SK-N-SH (cell line): Measurements from ENCODE around the gene GNA15. TPM values are rescaled to one million over a fixed set of nuclear protein-coding genes. Genes with fewer than 3 reads are reported as not detected.

Source experiments
- CTCF ChIA-PET: fragments of 300-600, 350-600 bp; formaldehyde crosslinking; extraction: SDS; loops from one replicate; lab custom pipeline; 2021; lab: Yijun Ruan, JAX
- POLR2A ChIA-PET: fragments of 350-600 bp; sonication (Branson Sonifier 250); formaldehyde crosslinking; extraction: SDS; loops from one replicate; lab custom pipeline; 2020; ENCODE audit warnings: antibody characterized with exemption, inconsistent platforms; lab: Yijun Ruan, JAX
- DNase-seq: peaks from one replicate; pipeline ENCODE4 v3.0.0; 2012
- H2AFZ ChIP-seq: fragments of 200-600 bp; sonication (generic); 2 replicates; pipeline ENCODE4 v1.8.1; 2016; ENCODE audit warnings: antibody characterized with exemption, mild to moderate bottlenecking, low read depth
- H3F3A ChIP-seq: fragments of 200-600 bp; sonication (generic); replicated peaks from 2 replicates; pipeline ENCODE3; 2016; ENCODE audit warnings: antibody characterized with exemption, mild to moderate bottlenecking; ENCODE audit not compliant: insufficient read depth
- H3K27ac ChIP-seq, 2 experiments: fragments of 200-500 bp in 1 of 2; fragments of 200-600 bp in 1 of 2; sonication (Bioruptor generic) in 1 of 2; sonication (generic), shearing (Covaris generic) in 1 of 2; 2 replicates each; pipeline versions ENCODE4 v1.5.1 to v1.6.1; 2014 to 2016; ENCODE audit warnings: low read depth in 2 of 2, inconsistent platforms in 1 of 2, low read length in 1 of 2, mild to moderate bottlenecking in 1 of 2, mixed read lengths in 1 of 2
- H3K27me3 ChIP-seq: fragments of 200-600 bp; sonication (generic), shearing (Covaris generic); 2 replicates; pipeline ENCODE4 v1.6.1; 2016; ENCODE audit warnings: mixed run types; ENCODE audit not compliant: insufficient read depth
- H3K36me3 ChIP-seq, 2 experiments: fragments of 200-500 bp in 1 of 2; fragments of 200-600 bp in 1 of 2; sonication (Bioruptor generic) in 1 of 2; sonication (generic) in 1 of 2; replicated peaks in 1 of 2; 2 replicates each; pipeline versions ENCODE3 to v1.5.1; 2014 to 2016; ENCODE audit warnings: low read length in 1 of 2, mild to moderate bottlenecking in 1 of 2; ENCODE audit not compliant: insufficient read depth in 2 of 2, control insufficient read depth in 1 of 2
- H3K4me1 ChIP-seq, 2 experiments: fragments of 200-500 bp in 1 of 2; fragments of 200-600 bp in 1 of 2; sonication (Bioruptor generic) in 1 of 2; sonication (generic), shearing (Covaris generic) in 1 of 2; 2 replicates each; pipeline versions ENCODE4 v1.5.1 to v1.6.1; 2014 to 2016; ENCODE audit warnings: low read depth in 1 of 2, low read length in 1 of 2, mixed run types in 1 of 2; ENCODE audit not compliant: insufficient read depth in 2 of 2, control insufficient read depth in 1 of 2
- H3K4me2 ChIP-seq: fragments of 200-600 bp; sonication (generic), shearing (Covaris generic); 2 replicates; pipeline ENCODE4 v1.6.1; 2017; ENCODE audit warnings: mixed run types
- H3K4me3 ChIP-seq, 2 experiments: fragments of 200-500 bp in 1 of 2; fragments of 200-600 bp in 1 of 2; sonication (Bioruptor generic) in 1 of 2; sonication (generic), shearing (Covaris generic) in 1 of 2; 2 replicates each; pipeline versions ENCODE4 v1.5.1 to v1.8.1; 2014 to 2016; ENCODE audit warnings: low read depth in 2 of 2, inconsistent platforms in 1 of 2, low read length in 1 of 2, mild to moderate bottlenecking in 1 of 2, mixed read lengths in 1 of 2, moderate library complexity in 1 of 2
- H3K79me2 ChIP-seq: fragments of 200-600 bp; sonication (generic); 2 replicates; pipeline ENCODE4 v1.8.1; 2017; ENCODE audit warnings: mild to moderate bottlenecking; ENCODE audit not compliant: insufficient read depth
- H3K9ac ChIP-seq: fragments of 200-600 bp; sonication (generic); 2 replicates; pipeline ENCODE4 v1.6.1; 2017; ENCODE audit warnings: mixed run types
- H3K9me2 ChIP-seq: fragments of 200-600 bp; sonication (generic); 2 replicates; pipeline ENCODE4 v1.6.1; 2017; ENCODE audit warnings: mixed run types
- H3K9me3 ChIP-seq: fragments of 200-600 bp; sonication (generic); 2 replicates; pipeline ENCODE4 v1.6.1; 2017; ENCODE audit warnings: mixed run types, mild to moderate bottlenecking, moderate library complexity
- H4K20me1 ChIP-seq: fragments of 200-600 bp; sonication (generic); 2 replicates; pipeline ENCODE4 v1.6.1; 2017; ENCODE audit warnings: mild to moderate bottlenecking, mixed run types; ENCODE audit not compliant: insufficient read depth
- CHD2 ChIP-seq: fragments of 150-350 bp; IDR thresholded peaks from 2 replicates; pipeline ENCODE4 v1.6.1; 2018; ENCODE audit warnings: low read length; ENCODE audit not compliant: partially characterized antibody
- ELF1 ChIP-seq: IDR thresholded peaks from 2 replicates; pipeline ENCODE4 v1.4.0; 2012
- EZH2phosphoT487 ChIP-seq: fragments of 200-600 bp; sonication (generic); IDR thresholded peaks from 2 replicates; pipeline ENCODE4 v1.6.1; 2017; ENCODE audit warnings: low read depth, mixed run types, mild to moderate bottlenecking, antibody characterized with exemption, moderate library complexity, borderline replicate concordance
- FOXJ3 ChIP-seq: sonication (generic); formaldehyde crosslinking; IDR thresholded peaks from 2 replicates; pipeline ENCODE4 v1.5.1; 2020; ENCODE audit warnings: mild to moderate bottlenecking, missing genetic modification reagents
- FOXM1 ChIP-seq: IDR thresholded peaks from 2 replicates; pipeline ENCODE4 v1.4.0; 2012; ENCODE audit warnings: low read depth, mild to moderate bottlenecking
- GABPA ChIP-seq: IDR thresholded peaks from 2 replicates; pipeline ENCODE4 v1.4.0; 2012; ENCODE audit warnings: low read depth, mild to moderate bottlenecking
- JUND ChIP-seq: IDR thresholded peaks from 2 replicates; pipeline ENCODE4 v1.4.0; 2012
- MEF2A ChIP-seq: IDR thresholded peaks from 2 replicates; pipeline ENCODE4 v1.4.0; 2012; ENCODE audit warnings: low read depth, borderline replicate concordance
- MXI1 ChIP-seq: IDR thresholded peaks from 2 replicates; pipeline ENCODE4 v1.6.1; 2012; ENCODE audit warnings: mild to moderate bottlenecking, low read depth, low read length, improper control_type of control experiment
- NFIC ChIP-seq: IDR thresholded peaks from 2 replicates; pipeline ENCODE4 v1.4.0; 2012; ENCODE audit warnings: borderline replicate concordance
- NRF1 ChIP-seq: IDR thresholded peaks from 2 replicates; pipeline ENCODE4 v1.6.1; 2012; ENCODE audit warnings: low read depth, mild to moderate bottlenecking, low read length
- POLR2AphosphoS5 ChIP-seq: IDR thresholded peaks from 2 replicates; pipeline ENCODE4 v1.6.1; 2012; ENCODE audit warnings: low read depth, low read length
- RAD21 ChIP-seq: IDR thresholded peaks from 2 replicates; pipeline ENCODE4 v1.6.1; 2012; ENCODE audit warnings: mild to moderate bottlenecking, low read length
- RCOR1 ChIP-seq: fragments of 150-350 bp; IDR thresholded peaks from 2 replicates; pipeline ENCODE4 v1.6.1; 2017; ENCODE audit warnings: antibody characterized with exemption, low read length
- RFX5 ChIP-seq: IDR thresholded peaks from 2 replicates; pipeline ENCODE4 v1.6.1; 2012; ENCODE audit warnings: mild to moderate bottlenecking, improper control_type of control experiment, low read length
- RXRA ChIP-seq: IDR thresholded peaks from 2 replicates; pipeline ENCODE4 v1.4.0; 2012; ENCODE audit warnings: low read depth, mild to moderate bottlenecking, borderline replicate concordance
- SIN3A ChIP-seq: IDR thresholded peaks from 2 replicates; pipeline ENCODE4 v1.6.1; 2012; ENCODE audit warnings: low read depth, mild to moderate bottlenecking, low read length, moderate library complexity, borderline replicate concordance
- SMC3 ChIP-seq: IDR thresholded peaks from 2 replicates; pipeline ENCODE4 v1.6.1; 2012; ENCODE audit warnings: low read depth, low read length, improper control_type of control experiment
- TCF12 ChIP-seq: IDR thresholded peaks from 2 replicates; pipeline ENCODE4 v1.4.0; 2012
- WGBS: methylation state at CpG from one replicate; pipeline ENCODE4 v1.1.6; 2017; ENCODE audit warnings: low lambda C conversion rate; 5-methylcytosine and 5-hydroxymethylcytosine counted together
- polyA plus RNA-seq, 3 experiments: library from polyadenylated mRNA; depleted of rRNA; stranded (reverse); fragments of >200 nt; gene quantifications; 2 replicates each; pipeline ENCODE4 v1.2.3, GENCODE V29; 2012
- TF ChIP-seq, protein P1 (sequence below): fragments of 200-600 bp; sonication (generic); IDR thresholded peaks from 2 replicates; pipeline ENCODE4 v1.6.1; 2017; ENCODE audit warnings: antibody characterized with exemption, mild to moderate bottlenecking, moderate library complexity
- TF ChIP-seq, protein P2 (sequence below): IDR thresholded peaks from 2 replicates; pipeline ENCODE4; 2012
- TF ChIP-seq, protein P3 (sequence below): IDR thresholded peaks from 2 replicates; pipeline ENCODE4 v1.4.0; 2012; ENCODE audit warnings: low read depth
- TF ChIP-seq, protein P4 (sequence below): IDR thresholded peaks from 2 replicates; pipeline ENCODE4 v1.6.1; 2012; ENCODE audit warnings: mild to moderate bottlenecking, low read depth, low read length, moderate library complexity
- TF ChIP-seq, protein P5 (sequence below): fragments of 150-350 bp; IDR thresholded peaks from 2 replicates; pipeline ENCODE4 v1.6.1; 2016; ENCODE audit warnings: mild to moderate bottlenecking, low read depth, low read length
- TF ChIP-seq, protein P6 (sequence below): IDR thresholded peaks from 2 replicates; pipeline ENCODE4 v1.4.0; 2012; ENCODE audit warnings: low read depth, borderline replicate concordance

The GNA15 gene
- polyA plus RNA-seq, 1 of the 3 experiments (the other 2 are of a cell fraction), result 0.05 TPM

DNA sequence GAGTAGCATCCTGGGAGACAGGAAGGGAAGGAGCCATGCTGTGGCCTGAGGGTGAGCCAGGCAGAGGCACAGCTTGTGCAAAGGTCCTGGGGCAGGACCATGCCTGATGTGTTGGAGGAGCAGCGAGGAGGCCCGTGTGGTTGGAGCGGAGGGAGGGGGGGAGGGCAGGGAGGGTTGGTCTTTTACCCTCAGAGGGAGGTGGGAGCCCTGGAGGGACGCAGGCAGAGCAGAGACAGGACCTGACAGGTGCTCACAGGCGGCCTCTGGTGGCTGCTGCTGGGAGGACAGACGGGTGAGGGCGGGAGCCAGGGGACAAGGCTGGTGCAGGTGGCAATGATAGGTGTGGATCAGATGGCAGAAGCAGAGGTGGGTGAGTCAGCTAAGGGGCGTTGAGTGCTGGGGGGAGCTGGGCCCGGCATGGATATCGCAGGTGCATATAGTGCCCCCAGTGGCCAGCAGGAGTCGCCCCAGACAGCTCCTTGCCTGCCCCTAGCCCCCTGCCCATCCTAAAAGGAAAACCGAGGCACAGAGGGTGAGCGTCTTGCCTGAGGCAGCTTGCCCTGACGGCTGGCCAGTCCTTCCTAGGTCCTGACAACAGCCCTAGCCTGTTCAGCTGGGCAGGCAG is 9.8 kb upstream of the GNA15 start:
- Histone ChIP-seq H3K36me3 (peaks cover 0 to 8% of the 10 kb centered on the region in 2 experiments), H2AFZ (no peak overlapping the region), H3K27ac (no peak overlapping the region), H3K9ac (no peak overlapping the region), H3K9me3 (no peaks in the 10 kb centered on the region), H3K79me2 (no peaks in the 10 kb centered on the region), H3K4me2 (no peak overlapping the region), H3K4me3 (peak overlapping the region in 1 of 2 experiments; percentile 6; a peak in 1 of 4 replicates), H3F3A (peaks cover 7% of the 10 kb centered on the region), H3K4me1 (no peaks in the 10 kb centered on the region), H4K20me1 (no peaks in the 10 kb centered on the region), H3K9me2 (no peaks in the 10 kb centered on the region), H3K27me3 (no peaks in the 10 kb centered on the region)
- DNase-seq, result peak; percentile 87
- WGBS, result 16% methylated on average over 11 of the region's 14 CpGs
- ChIA-PET CTCF (interaction anchor here (0.8 to 8.6 kb wide), 29 partner anchors 9 to 239 kb away, joined by 3 to 60 read pairs (median 5); no protein-coding TSS in a partner anchor), POLR2A (no interaction called here)
- TF ChIP-seq, protein P1, sequence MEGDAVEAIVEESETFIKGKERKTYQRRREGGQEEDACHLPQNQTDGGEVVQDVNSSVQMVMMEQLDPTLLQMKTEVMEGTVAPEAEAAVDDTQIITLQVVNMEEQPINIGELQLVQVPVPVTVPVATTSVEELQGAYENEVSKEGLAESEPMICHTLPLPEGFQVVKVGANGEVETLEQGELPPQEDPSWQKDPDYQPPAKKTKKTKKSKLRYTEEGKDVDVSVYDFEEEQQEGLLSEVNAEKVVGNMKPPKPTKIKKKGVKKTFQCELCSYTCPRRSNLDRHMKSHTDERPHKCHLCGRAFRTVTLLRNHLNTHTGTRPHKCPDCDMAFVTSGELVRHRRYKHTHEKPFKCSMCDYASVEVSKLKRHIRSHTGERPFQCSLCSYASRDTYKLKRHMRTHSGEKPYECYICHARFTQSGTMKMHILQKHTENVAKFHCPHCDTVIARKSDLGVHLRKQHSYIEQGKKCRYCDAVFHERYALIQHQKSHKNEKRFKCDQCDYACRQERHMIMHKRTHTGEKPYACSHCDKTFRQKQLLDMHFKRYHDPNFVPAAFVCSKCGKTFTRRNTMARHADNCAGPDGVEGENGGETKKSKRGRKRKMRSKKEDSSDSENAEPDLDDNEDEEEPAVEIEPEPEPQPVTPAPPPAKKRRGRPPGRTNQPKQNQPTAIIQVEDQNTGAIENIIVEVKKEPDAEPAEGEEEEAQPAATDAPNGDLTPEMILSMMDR, result peak; percentile 84
- TF ChIP-seq ELF1, result no peak
- peak; percentile 72 for TF ChIP-seq SMC3
- no peak for TF ChIP-seq POLR2AphosphoS5
- TF ChIP-seq EZH2phosphoT487, result no peak
- no peak for TF ChIP-seq RCOR1
- TF ChIP-seq GABPA, result no peak
- TF ChIP-seq FOXJ3, result no peak
- TF ChIP-seq RXRA, result no peak
- TF ChIP-seq RAD21, result peak; percentile 47
- TF ChIP-seq CHD2, result no peak
- no peak for TF ChIP-seq JUND
- no peak for TF ChIP-seq SIN3A
- no peak for TF ChIP-seq TCF12
- no peak for TF ChIP-seq NFIC
- no peak for TF ChIP-seq MXI1
- TF ChIP-seq, protein P2, sequence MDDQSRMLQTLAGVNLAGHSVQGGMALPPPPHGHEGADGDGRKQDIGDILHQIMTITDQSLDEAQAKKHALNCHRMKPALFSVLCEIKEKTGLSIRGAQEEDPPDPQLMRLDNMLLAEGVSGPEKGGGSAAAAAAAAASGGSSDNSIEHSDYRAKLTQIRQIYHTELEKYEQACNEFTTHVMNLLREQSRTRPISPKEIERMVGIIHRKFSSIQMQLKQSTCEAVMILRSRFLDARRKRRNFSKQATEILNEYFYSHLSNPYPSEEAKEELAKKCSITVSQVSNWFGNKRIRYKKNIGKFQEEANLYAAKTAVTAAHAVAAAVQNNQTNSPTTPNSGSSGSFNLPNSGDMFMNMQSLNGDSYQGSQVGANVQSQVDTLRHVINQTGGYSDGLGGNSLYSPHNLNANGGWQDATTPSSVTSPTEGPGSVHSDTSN, result no peak
- TF ChIP-seq, protein P3, sequence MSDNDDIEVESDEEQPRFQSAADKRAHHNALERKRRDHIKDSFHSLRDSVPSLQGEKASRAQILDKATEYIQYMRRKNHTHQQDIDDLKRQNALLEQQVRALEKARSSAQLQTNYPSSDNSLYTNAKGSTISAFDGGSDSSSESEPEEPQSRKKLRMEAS, result no peak
- no peak for TF ChIP-seq MEF2A
- TF ChIP-seq, protein P4, sequence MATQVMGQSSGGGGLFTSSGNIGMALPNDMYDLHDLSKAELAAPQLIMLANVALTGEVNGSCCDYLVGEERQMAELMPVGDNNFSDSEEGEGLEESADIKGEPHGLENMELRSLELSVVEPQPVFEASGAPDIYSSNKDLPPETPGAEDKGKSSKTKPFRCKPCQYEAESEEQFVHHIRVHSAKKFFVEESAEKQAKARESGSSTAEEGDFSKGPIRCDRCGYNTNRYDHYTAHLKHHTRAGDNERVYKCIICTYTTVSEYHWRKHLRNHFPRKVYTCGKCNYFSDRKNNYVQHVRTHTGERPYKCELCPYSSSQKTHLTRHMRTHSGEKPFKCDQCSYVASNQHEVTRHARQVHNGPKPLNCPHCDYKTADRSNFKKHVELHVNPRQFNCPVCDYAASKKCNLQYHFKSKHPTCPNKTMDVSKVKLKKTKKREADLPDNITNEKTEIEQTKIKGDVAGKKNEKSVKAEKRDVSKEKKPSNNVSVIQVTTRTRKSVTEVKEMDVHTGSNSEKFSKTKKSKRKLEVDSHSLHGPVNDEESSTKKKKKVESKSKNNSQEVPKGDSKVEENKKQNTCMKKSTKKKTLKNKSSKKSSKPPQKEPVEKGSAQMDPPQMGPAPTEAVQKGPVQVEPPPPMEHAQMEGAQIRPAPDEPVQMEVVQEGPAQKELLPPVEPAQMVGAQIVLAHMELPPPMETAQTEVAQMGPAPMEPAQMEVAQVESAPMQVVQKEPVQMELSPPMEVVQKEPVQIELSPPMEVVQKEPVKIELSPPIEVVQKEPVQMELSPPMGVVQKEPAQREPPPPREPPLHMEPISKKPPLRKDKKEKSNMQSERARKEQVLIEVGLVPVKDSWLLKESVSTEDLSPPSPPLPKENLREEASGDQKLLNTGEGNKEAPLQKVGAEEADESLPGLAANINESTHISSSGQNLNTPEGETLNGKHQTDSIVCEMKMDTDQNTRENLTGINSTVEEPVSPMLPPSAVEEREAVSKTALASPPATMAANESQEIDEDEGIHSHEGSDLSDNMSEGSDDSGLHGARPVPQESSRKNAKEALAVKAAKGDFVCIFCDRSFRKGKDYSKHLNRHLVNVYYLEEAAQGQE, result no peak
- TF ChIP-seq RFX5, result no peak
- TF ChIP-seq NRF1, result no peak
- TF ChIP-seq, protein P5, sequence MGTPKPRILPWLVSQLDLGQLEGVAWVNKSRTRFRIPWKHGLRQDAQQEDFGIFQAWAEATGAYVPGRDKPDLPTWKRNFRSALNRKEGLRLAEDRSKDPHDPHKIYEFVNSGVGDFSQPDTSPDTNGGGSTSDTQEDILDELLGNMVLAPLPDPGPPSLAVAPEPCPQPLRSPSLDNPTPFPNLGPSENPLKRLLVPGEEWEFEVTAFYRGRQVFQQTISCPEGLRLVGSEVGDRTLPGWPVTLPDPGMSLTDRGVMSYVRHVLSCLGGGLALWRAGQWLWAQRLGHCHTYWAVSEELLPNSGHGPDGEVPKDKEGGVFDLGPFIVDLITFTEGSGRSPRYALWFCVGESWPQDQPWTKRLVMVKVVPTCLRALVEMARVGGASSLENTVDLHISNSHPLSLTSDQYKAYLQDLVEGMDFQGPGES, result no peak
- TF ChIP-seq, protein P6, sequence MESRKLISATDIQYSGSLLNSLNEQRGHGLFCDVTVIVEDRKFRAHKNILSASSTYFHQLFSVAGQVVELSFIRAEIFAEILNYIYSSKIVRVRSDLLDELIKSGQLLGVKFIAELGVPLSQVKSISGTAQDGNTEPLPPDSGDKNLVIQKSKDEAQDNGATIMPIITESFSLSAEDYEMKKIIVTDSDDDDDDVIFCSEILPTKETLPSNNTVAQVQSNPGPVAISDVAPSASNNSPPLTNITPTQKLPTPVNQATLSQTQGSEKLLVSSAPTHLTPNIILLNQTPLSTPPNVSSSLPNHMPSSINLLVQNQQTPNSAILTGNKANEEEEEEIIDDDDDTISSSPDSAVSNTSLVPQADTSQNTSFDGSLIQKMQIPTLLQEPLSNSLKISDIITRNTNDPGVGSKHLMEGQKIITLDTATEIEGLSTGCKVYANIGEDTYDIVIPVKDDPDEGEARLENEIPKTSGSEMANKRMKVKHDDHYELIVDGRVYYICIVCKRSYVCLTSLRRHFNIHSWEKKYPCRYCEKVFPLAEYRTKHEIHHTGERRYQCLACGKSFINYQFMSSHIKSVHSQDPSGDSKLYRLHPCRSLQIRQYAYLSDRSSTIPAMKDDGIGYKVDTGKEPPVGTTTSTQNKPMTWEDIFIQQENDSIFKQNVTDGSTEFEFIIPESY, result no peak
- TF ChIP-seq FOXM1, result no peak
